ENCODE measurements around the gene IGFL3. TPM values are rescaled to one million over a fixed set of nuclear protein-coding genes. Genes with fewer than 3 reads are reported as not detected.

Gene IGFL3
- total RNA-seq, 1 donor from 2014 or later: not detected

GRCh38 chr19:46144756-46145155, 20.3 kb upstream of the IGFL3 start:
- no peak overlapping the region for H3K4me3 Mint-ChIP-seq
- ChIA-PET CTCF (no interaction called here), POLR2A (no interaction called here)
- no peaks in the 10 kb centered on the region for H3K36me3 Mint-ChIP-seq (ENCODE audit: low read depth)
- no peak for ATAC-seq (ENCODE audit: low read depth)
- no peaks in the 10 kb centered on the region for H3K4me1 Mint-ChIP-seq
- no peaks in the 10 kb centered on the region for H3K9me3 Mint-ChIP-seq
- no peak for DNase-seq
- peaks cover 23% of the 10 kb centered on the region for H3K27me3 Mint-ChIP-seq
- intact Hi-C loops (cut with micrococcal nuclease): no loop called here
- H3K27ac Mint-ChIP-seq: no peak overlapping the region
- no peak for TF ChIP-seq CTCF (IDR thresholded peaks at IDR 0.05)

DNA sequence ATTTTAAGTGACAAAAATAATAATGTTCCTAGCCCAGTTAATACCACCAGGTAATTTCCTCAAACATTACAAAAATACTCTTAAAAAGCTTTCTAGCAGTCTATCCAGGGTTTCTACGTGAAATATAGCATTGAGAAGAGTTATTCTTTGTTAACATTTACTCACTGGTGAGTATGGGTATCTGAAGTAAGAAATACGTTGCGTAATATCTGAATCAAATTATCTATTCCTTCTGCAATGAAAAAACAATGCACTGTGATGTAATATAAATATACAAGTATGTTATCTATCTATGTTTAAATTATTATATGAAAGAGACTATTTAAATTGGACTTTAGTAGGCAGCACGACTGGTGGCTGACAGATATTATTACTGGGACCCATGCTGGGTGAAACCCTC, 17.8 kb upstream of the IGFL3 start:
- Mint-ChIP-seq H3K4me1 (no peaks in the 10 kb centered on the region), H3K27ac (no peak overlapping the region), H3K9me3 (no peaks in the 10 kb centered on the region), H3K4me3 (no peak overlapping the region), H3K36me3 (ENCODE audit: low read depth) (no peaks in the 10 kb centered on the region), H3K27me3 (peaks cover 31% of the 10 kb centered on the region)
- intact Hi-C loops (cut with micrococcal nuclease): no loop called here
- no peak for TF ChIP-seq CTCF (IDR thresholded peaks at IDR 0.05)
- DNase-seq (no peak), ATAC-seq (ENCODE audit: low read depth) (no peak)
- ChIA-PET POLR2A (no interaction called here), CTCF (no interaction called here)

- DNase-seq (no peak), ATAC-seq (ENCODE audit: low read depth) (no peak)
- TF ChIP-seq CTCF (IDR thresholded peaks at IDR 0.05): no peak
- H3K36me3 Mint-ChIP-seq (ENCODE audit: low read depth): no peaks in the 10 kb centered on the region
- CTCF ChIA-PET: no interaction called here
- H3K9me3 Mint-ChIP-seq: no peaks in the 10 kb centered on the region
- intact Hi-C loops (cut with micrococcal nuclease): no loop called here
- no peak overlapping the region for H3K27ac Mint-ChIP-seq
- POLR2A ChIA-PET: no interaction called here
- H3K4me3 Mint-ChIP-seq: no peak overlapping the region
- peaks cover 35% of the 10 kb centered on the region for H3K27me3 Mint-ChIP-seq
- no peaks in the 10 kb centered on the region for H3K4me1 Mint-ChIP-seq
Measured at GRCh38 chr19:46141421-46141820, 16.9 kb upstream of the IGFL3 start.

GRCh38 chr19:46137915-46138473, 13.5 kb upstream of the IGFL3 start:
- H3K27me3 Mint-ChIP-seq: peaks cover 36% of the 10 kb centered on the region
- no peaks in the 10 kb centered on the region for H3K4me1 Mint-ChIP-seq
- ATAC-seq (ENCODE audit: low read depth) (no peak), DNase-seq (no peak)
- POLR2A ChIA-PET: no interaction called here
- CTCF ChIA-PET: no interaction called here
- no peak for TF ChIP-seq CTCF (IDR thresholded peaks at IDR 0.05)
- H3K9me3 Mint-ChIP-seq: no peaks in the 10 kb centered on the region
- intact Hi-C loops (cut with micrococcal nuclease): no loop called here
- no peak overlapping the region for H3K27ac Mint-ChIP-seq
- H3K36me3 Mint-ChIP-seq (ENCODE audit: low read depth): no peaks in the 10 kb centered on the region
- H3K4me3 Mint-ChIP-seq: no peak overlapping the region

DNA sequence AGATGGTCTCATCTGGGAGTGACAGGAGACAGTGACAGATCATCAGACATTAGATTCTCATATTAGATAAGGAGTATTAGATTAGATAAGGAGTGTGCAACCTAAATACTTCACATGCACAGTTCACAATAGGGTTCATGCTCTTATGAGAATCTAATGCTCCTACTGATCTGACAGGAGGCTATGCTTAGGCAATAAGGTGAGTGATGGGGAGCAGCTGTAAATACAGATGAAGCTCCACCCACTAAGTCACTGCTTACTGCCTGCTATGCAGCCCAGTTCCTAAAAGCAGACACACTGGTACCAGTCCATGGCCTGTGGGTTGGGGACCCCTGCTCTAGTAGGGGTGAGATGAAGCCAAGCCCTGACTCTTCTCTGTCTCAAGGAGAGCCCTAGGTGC, 10.0 kb upstream of the IGFL3 start:
- ATAC-seq (ENCODE audit: low read depth) (no peak), DNase-seq (no peak)
- TF ChIP-seq CTCF (IDR thresholded peaks at IDR 0.05): no peak
- H3K4me1 Mint-ChIP-seq: no peaks in the 10 kb centered on the region
- H3K27me3 Mint-ChIP-seq: peaks cover 41% of the 10 kb centered on the region
- no peak overlapping the region for H3K4me3 Mint-ChIP-seq
- POLR2A ChIA-PET: no interaction called here
- intact Hi-C loops (cut with micrococcal nuclease): no loop called here
- CTCF ChIA-PET: no interaction called here
- no peaks in the 10 kb centered on the region for H3K36me3 Mint-ChIP-seq (ENCODE audit: low read depth)
- no peaks in the 10 kb centered on the region for H3K9me3 Mint-ChIP-seq
- H3K27ac Mint-ChIP-seq: no peak overlapping the region
